IPS-15b (cell line): ENCODE data around the gene CIC.

Source experiments
- H3K27me3 ChIP-seq: one replicate; pipeline ENCODE4 v1.6.1; 2013; ENCODE audit warnings: low read length; ENCODE audit not compliant: control insufficient read depth, insufficient read depth
- H3K36me3 ChIP-seq: one replicate; pipeline ENCODE4 v1.6.1; 2013; ENCODE audit warnings: low read length; ENCODE audit not compliant: control insufficient read depth, insufficient read depth
- H3K4me1 ChIP-seq: one replicate; pipeline ENCODE4 v1.6.1; 2013; ENCODE audit warnings: mild to moderate bottlenecking, low read length; ENCODE audit not compliant: control insufficient read depth, insufficient read depth
- H3K4me3 ChIP-seq: one replicate; pipeline ENCODE4 v1.5.1; 2013; ENCODE audit warnings: low read depth, low read length
- H3K9ac ChIP-seq: one replicate; pipeline ENCODE4 v1.6.1; 2013; ENCODE audit warnings: low read depth, mild to moderate bottlenecking, low read length
- H3K9me3 ChIP-seq: one replicate; pipeline ENCODE4 v1.6.1; 2013; ENCODE audit warnings: mild to moderate bottlenecking, low read length; ENCODE audit not compliant: control insufficient read depth, insufficient read depth

The CIC gene

GRCh38 chr19:42297039-42297438, 28.0 kb downstream of the CIC start:
- Histone ChIP-seq H3K9me3 (no peaks in the 10 kb centered on the region), H3K4me1 (peaks cover 10% of the 10 kb centered on the region), H3K36me3 (peaks cover 35% of the 10 kb centered on the region), H3K9ac (no peak overlapping the region), H3K27me3 (no peaks in the 10 kb centered on the region), H3K4me3 (no peak overlapping the region)

- H3K9me3 ChIP-seq, result no peaks in the 10 kb centered on the region
- peak within 1 kb of the TSS; percentile 85 for H3K9ac ChIP-seq
- H3K4me1 ChIP-seq, result peaks cover 8% of the 10 kb centered on the region
- peaks cover 5% of the 10 kb centered on the region for H3K36me3 ChIP-seq
- peak within 1 kb of the TSS; percentile 84 for H3K4me3 ChIP-seq
- H3K27me3 ChIP-seq, result no peaks in the 10 kb centered on the region
Observed at GRCh38 chr19:42301646-42302203, 32.7 kb downstream of the CIC start, which contains the start of gene PRR19. Gene PRR19, plus strand, starts transcription at chr19:42302132. Its CDS starts 7,453 bp downstream, at chr19:42309585.

GRCh38 chr19:42303101-42303464, 34.0 kb downstream of the CIC start:
- Histone ChIP-seq H3K4me3 (peak overlapping the region; percentile 84), H3K27me3 (no peaks in the 10 kb centered on the region), H3K9me3 (no peaks in the 10 kb centered on the region), H3K36me3 (no peaks in the 10 kb centered on the region), H3K9ac (no peak overlapping the region), H3K4me1 (peaks cover 8% of the 10 kb centered on the region)

DNA sequence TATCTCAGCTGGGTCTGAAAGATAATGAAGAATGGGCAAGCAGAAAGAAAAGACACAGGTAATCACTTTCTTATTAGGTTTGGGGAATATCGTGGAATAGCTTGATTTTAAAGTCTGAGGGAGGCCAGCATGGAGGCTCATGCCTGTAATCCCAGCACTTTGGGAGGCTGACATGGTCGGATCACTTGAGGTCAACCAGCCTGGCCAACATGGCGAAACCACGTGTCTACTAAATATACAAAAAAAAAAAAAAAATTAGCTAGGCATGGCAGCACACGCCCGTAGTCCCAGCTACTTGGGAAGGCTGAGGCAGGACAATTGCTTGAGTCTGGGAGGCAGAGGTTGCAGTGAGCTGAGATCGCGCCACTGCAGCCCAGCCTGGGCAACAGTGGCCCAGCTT, 34.8 kb downstream of the CIC start:
- H3K27me3 ChIP-seq, result no peaks in the 10 kb centered on the region
- no peak overlapping the region for H3K9ac ChIP-seq
- H3K4me1 ChIP-seq, result peaks cover 8% of the 10 kb centered on the region
- no peaks in the 10 kb centered on the region for H3K9me3 ChIP-seq
- no peak overlapping the region for H3K4me3 ChIP-seq
- H3K36me3 ChIP-seq, result no peaks in the 10 kb centered on the region

DNA sequence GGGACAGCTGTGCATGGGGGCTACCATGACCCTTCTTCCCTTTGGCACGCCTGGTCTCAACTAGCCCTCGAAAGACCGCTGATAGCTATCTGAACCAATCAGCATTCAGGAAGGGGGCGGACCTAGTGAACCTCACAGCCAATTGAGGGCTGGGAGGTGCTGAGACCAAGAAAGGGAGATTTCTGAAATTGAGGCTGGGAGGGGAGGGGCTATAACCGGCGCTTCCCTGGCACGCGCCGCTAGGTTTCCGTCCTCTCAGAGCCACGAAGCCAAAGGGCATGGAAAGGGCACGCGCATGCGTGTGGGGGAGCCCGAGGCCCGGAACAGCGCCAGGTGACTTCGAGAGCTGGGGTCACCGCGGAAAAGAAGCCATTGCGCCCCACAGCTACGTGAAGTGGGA, 37.6 kb downstream of the CIC start:
- no peak overlapping the region for H3K4me3 ChIP-seq
- H3K36me3 ChIP-seq, result no peaks in the 10 kb centered on the region
- H3K4me1 ChIP-seq, result peaks cover 4% of the 10 kb centered on the region
- no peaks in the 10 kb centered on the region for H3K9me3 ChIP-seq
- no peaks in the 10 kb centered on the region for H3K27me3 ChIP-seq
- H3K9ac ChIP-seq, result no peak overlapping the region

DNA sequence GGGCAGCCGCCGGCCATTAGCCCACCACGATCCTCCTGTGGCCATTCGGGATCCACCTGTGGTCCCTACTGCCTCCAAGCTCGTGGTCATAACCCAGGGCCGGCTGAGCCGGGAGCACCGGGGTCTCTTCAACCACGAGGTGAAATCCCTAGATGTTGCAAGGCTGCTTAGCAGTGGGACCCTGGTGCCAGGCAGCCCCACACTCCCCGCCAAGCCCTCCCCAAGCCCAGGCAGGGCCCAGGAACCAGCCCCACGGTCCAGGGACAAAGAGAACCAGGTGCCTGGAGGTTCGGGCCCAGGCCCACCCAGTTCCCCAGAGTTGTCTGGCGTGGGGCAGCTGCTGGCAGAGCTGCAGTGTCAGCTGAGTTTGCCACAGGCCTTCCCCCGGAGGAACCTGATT, 40.6 kb downstream of the CIC start:
- H3K36me3 ChIP-seq, result no peaks in the 10 kb centered on the region
- H3K9ac ChIP-seq, result no peak overlapping the region
- no peaks in the 10 kb centered on the region for H3K9me3 ChIP-seq
- H3K4me1 ChIP-seq, result no peaks in the 10 kb centered on the region
- H3K4me3 ChIP-seq, result no peak overlapping the region
- peaks cover 19% of the 10 kb centered on the region for H3K27me3 ChIP-seq

GRCh38 chr19:42311657-42312056, 42.6 kb downstream of the CIC start:
- Histone ChIP-seq H3K4me1 (no peaks in the 10 kb centered on the region), H3K4me3 (no peak overlapping the region), H3K9me3 (no peaks in the 10 kb centered on the region), H3K27me3 (peaks cover 23% of the 10 kb centered on the region), H3K9ac (no peak overlapping the region), H3K36me3 (no peaks in the 10 kb centered on the region)

DNA sequence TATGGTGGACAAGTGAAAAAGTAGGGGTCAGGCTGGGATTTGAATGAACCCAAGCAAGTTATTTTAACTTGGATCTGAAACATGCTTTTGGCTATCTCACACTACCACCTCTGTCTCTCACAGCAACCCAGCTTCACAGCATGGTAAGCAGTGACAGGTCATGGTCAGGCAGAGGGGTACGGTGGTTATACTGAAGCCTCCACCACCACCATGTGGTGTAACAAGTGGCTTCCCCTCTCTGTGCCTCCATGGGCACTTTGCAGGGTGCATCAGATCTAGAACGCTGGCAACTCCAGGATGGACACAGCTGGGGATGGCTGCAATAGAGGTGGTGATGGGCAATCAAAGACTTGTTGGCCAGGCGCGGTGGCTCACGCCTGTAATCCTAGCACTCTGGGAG, 43.3 kb downstream of the CIC start:
- Histone ChIP-seq H3K27me3 (peaks cover 23% of the 10 kb centered on the region), H3K9me3 (no peaks in the 10 kb centered on the region), H3K9ac (no peak overlapping the region), H3K4me1 (no peaks in the 10 kb centered on the region), H3K4me3 (no peak overlapping the region), H3K36me3 (no peaks in the 10 kb centered on the region)

- H3K4me3 ChIP-seq, result peak within 1 kb of the TSS; percentile 66
- peaks cover 23% of the 10 kb centered on the region for H3K27me3 ChIP-seq
- H3K36me3 ChIP-seq, result no peaks in the 10 kb centered on the region
- H3K4me1 ChIP-seq, result no peaks in the 10 kb centered on the region
- H3K9ac ChIP-seq, result no peak within 1 kb of the TSS
- no peaks in the 10 kb centered on the region for H3K9me3 ChIP-seq
Observed at GRCh38 chr19:42313096-42313839, 44.2 kb downstream of the CIC start, which contains the start of gene TMEM145. Gene TMEM145, plus strand, starts transcription at chr19:42313309. Its CDS starts 68 bp downstream, at chr19:42313377.

DNA sequence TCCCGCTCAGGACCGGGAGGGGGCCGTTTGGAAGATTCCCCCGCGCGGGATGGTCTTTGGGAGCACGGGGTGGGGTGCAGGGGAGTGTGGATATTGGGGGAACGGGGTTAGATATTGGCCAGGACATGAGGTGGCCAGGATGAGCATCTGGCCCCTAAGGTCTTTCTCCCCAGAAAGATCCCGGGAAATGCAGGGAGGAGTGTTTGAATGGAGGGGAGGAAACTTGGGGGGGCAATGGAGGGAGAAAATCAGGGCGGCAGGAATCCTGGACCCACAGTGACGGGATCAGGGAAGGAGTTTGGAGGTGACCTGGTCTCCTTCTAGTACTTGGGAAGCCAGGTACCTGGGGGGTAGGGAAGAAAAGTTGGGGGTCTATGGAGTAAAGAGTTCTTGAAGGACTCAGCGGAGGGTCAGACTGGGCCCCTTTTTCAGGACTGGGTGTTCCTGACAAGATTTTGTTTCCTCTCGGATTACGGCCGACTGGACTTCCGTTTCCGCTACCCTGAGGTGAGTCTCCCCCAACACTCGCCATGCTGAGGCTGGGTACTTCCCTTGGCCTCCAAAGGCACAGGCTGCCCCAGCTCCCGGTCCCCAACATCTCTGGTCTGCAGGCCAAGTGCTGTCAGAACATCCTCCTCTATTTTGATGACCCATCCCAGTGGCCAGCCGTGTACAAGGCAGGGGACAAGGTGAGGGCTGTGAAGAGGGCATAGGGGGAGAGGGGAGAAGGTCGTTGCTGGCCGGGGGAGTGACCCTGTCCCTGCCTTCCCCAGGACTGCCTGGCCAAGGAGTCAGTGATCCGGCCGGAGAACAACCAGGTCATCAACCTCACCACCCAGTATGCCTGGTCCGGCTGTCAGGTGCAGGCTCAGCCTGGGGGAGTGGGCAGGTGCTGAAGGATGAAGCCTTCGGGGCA, 45.0 kb downstream of the CIC start:
- Histone ChIP-seq H3K9ac (no peak overlapping the region), H3K27me3 (peaks cover 23% of the 10 kb centered on the region), H3K9me3 (no peaks in the 10 kb centered on the region), H3K4me3 (peak overlapping the region; percentile 66), H3K36me3 (no peaks in the 10 kb centered on the region), H3K4me1 (no peaks in the 10 kb centered on the region)

DNA sequence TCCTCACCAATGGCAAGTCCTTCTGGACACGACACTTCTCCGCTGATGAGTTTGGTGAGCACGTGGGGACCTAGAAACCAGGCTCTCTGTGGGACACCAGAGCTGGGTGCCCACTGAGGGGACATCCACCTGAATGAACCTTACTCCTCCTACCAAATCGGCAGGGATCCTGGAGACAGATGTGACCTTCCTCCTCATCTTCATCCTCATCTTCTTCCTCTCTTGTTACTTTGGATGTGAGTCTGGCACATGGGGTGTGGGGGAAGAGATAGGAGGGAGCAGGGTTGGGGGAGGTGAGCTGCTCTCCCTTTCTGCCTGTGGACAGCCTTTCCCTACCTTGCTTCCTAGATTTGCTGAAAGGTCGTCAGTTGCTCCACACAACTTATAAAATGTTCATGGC, 46.0 kb downstream of the CIC start:
- Histone ChIP-seq H3K4me3 (no peak overlapping the region), H3K36me3 (no peaks in the 10 kb centered on the region), H3K9me3 (no peaks in the 10 kb centered on the region), H3K9ac (no peak overlapping the region), H3K4me1 (no peaks in the 10 kb centered on the region), H3K27me3 (peaks cover 23% of the 10 kb centered on the region)
